Adrenal gland (tissue), 12 donors: ENCODE results near the gene C1QTNF8. TPM values are rescaled to one million over a fixed set of nuclear protein-coding genes. Genes with fewer than 3 reads are reported as not detected.
A peak's percentile ranks its signal among the peaks of the same experiment; 100 is the strongest.

ENCODE experiments used
- DNase-seq, 7 donors: peaks; one replicate each; pipeline ENCODE4 v3.0.0-alpha.2; 2019 to 2020
- H3K27ac ChIP-seq, 5 donors: fragments of 200-600 bp; sonication (generic) in 4 of 5; 1 replicate in 3 of 5; 2 replicates in 2 of 5; pipeline versions ENCODE4 v1.5.1 to v1.8.0; 2016 to 2020; ENCODE audit warnings: mild to moderate bottlenecking in 1 of 5
- H3K27me3 ChIP-seq: fragments of 200-600 bp; 2 replicates; pipeline ENCODE4 v1.8.0; 2021
- H3K36me3 ChIP-seq, 2 donors: fragments of 200-600 bp; replicated peaks in 1 of 2; 1 replicate in 1 of 2; 2 replicates in 1 of 2; pipeline versions ENCODE4 v1.5.1 to v1.8.0; 2018 to 2022
- H3K4me1 ChIP-seq, 2 donors: fragments of 200-600 bp; replicated peaks in 1 of 2; 1 replicate in 1 of 2; 2 replicates in 1 of 2; pipeline versions ENCODE4 v1.5.1 to v1.8.0; 2018 to 2021
- H3K4me3 ChIP-seq, 4 donors: fragments of 200-600 bp; sonication (generic) in 3 of 4; one replicate each; pipeline ENCODE4 v1.5.1; 2016 to 2018
- H3K9me3 ChIP-seq, 3 donors: fragments of 200-600 bp; sonication (generic) in 1 of 3; replicated peaks in 1 of 3; 1 replicate in 2 of 3; 2 replicates in 1 of 3; pipeline versions ENCODE4 v1.5.1 to v1.8.0; 2016 to 2021
- CTCF ChIP-seq, 6 experiments: fragments of 450-650 bp in 4 of 6; fragments of 200-600 bp in 2 of 6; sonication (generic) in 1 of 6; IDR thresholded peaks; 1 replicate in 5 of 6; 2 replicates in 1 of 6; pipeline versions ENCODE4 v1.5.1 to v1.8.0; 2016 to 2021; ENCODE audit warnings: antibody characterized with exemption in 6 of 6, mild to moderate bottlenecking in 2 of 6, moderate library complexity in 1 of 6
- POLR2A ChIP-seq, 2 donors: fragments of 450-650 bp; IDR thresholded peaks; one replicate each; pipeline ENCODE4 v1.6.1; 2017; ENCODE audit warnings: antibody characterized with exemption in 2 of 2, mild to moderate bottlenecking in 2 of 2, moderate library complexity in 1 of 2
- WGBS, 4 donors: extraction: QIAGEN DNeasy Blood & Tissue Kit in 2 of 4; methylation state at CpG; one replicate each; pipeline versions ENCODE4 v1.1.5 to v1.1.7; 2013 to 2017; 5-methylcytosine and 5-hydroxymethylcytosine counted together
- intact Hi-C, 2 donors: fragments of 100-400 bp; cut with DNase I; formaldehyde crosslinking; loops; one replicate each; pipeline versions ENCODE4 v1.14.1 to v1.15.0; 2022 to 2023
- polyA plus RNA-seq, 3 donors: library from polyadenylated mRNA; stranded (reverse); fragments of 200-250 nt in 2 of 3; fragments of 350-450 nt in 1 of 3; fragmentation: Illumina TruSeq in 1 of 3; extraction: RNeasy Lipid Tissue Mini Kit (QIAGEN cat#74804) in 1 of 3; gene quantifications; one replicate each; pipeline ENCODE4 v1.2.3, GENCODE V29; 2013 to 2014
- total RNA-seq, 9 donors: library from RNA; depleted of rRNA in 4 of 9; stranded (reverse); fragments of >200 nt in 4 of 9; fragments of 120-200 nt in 1 of 9; fragmentation: NEBNext Ultra II Directional in 1 of 9; extraction: Animal tissue kit (Norgen Biotek cat#: 25700) in 1 of 9; gene quantifications; one replicate each; pipeline versions ENCODE4 v1.1.0 to v1.2.4, GENCODE V29; 2013 to 2023
- donor health status: healthy with polysubstance abuse.
- donor health status: Bipolar disorder and iron deficiency.
- donor health status: DM: yes; HTN: yes; CAD: no.
- donor health status: DM: no; HTN: no; CAD: no.
- donor health status: DM: no; HTN: no; CAD: no.
- donor health status: DM: yes; HTN: yes; CAD: no.

Gene C1QTNF8
- total and polyA plus RNA-seq, 12 donors: 0.14 to 0.64 (median 0.25) TPM; not detected in 8

GRCh38 chr16:1084971-1085370, 11.1 kb downstream of the C1QTNF8 start:
- Histone ChIP-seq H3K4me3 (no peak overlapping the region), H3K4me1 (peaks cover 0 to 7% of the 10 kb centered on the region in 2 donors), H3K27ac (no peak overlapping the region), H3K9me3 (peaks cover 0 to 8% (median 0%) of the 10 kb centered on the region in 3 donors), H3K27me3 (no peaks in the 10 kb centered on the region), H3K36me3 (no peaks in the 10 kb centered on the region)
- TF ChIP-seq CTCF (IDR thresholded peaks at IDR 0.05) (no peak), POLR2A (IDR thresholded peaks at IDR 0.05) (no peak)
- no peak for DNase-seq
- intact Hi-C loops: no loop called here
- WGBS, 4 donors: 89 to 95% (median 92%) methylated on average over 5 to 6 of the region's 6 CpGs

- peak in 5 of 7 donors; percentile 44 to 68 (median 56) for DNase-seq
- intact Hi-C loops: no loop called here
- Histone ChIP-seq H3K4me3 (no peak overlapping the region), H3K36me3 (no peaks in the 10 kb centered on the region), H3K27ac (no peak overlapping the region), H3K27me3 (no peaks in the 10 kb centered on the region), H3K9me3 (peaks cover 0 to 8% (median 0%) of the 10 kb centered on the region in 3 donors), H3K4me1 (peaks cover 0 to 8% of the 10 kb centered on the region in 2 donors)
- no peak for TF ChIP-seq CTCF (IDR thresholded peaks at IDR 0.05)
- TF ChIP-seq POLR2A (IDR thresholded peaks at IDR 0.05): no peak
- WGBS, 4 donors: 34 to 50% (median 37%) methylated on average over 11 to 34 of the region's 34 CpGs
Observed at GRCh38 chr16:1082952-1083675, 12.9 kb downstream of the C1QTNF8 start.

DNA sequence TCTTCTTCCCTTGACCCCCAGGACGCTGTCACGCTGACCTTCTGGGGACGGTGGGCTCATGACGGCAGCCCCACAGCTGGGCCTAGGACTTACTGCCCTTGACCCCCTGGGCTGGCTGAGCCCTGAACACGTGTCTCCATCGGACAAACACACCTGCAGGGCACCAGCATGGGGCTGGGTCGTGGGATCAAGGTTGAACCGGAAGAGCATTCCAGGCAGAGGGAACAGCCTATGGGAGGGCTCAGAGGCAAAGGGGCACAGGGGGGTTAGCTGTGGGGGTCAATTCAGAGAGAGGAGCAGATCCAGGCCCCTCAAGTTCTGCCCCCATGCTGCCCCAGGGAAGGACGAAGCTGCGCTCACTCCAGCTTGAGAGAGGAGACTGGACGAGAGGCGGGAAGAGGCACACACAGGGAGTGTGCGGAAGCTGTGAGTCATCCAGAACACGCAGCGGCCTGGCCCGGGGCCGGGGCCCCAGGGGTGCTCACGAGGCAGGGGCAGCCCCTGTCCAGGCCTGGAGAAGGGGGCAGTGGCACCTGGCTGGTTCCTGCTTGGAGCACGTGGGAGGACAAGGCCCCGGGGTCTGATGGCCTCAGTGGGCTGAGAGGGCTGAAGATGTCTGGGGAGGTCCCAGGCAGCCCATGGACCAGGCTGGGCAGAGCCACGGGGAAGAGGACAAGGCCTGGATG, 13.6 kb downstream of the C1QTNF8 start:
- Histone ChIP-seq H3K9me3 (peaks cover 0 to 8% (median 0%) of the 10 kb centered on the region in 3 donors), H3K36me3 (no peaks in the 10 kb centered on the region), H3K4me1 (peaks cover 0 to 9% of the 10 kb centered on the region in 2 donors), H3K4me3 (no peak overlapping the region), H3K27me3 (no peaks in the 10 kb centered on the region), H3K27ac (no peak overlapping the region)
- intact Hi-C loops: no loop called here
- WGBS, 4 donors: 48 to 62% (median 51%) methylated on average over 15 to 21 of the region's 21 CpGs
- peak in 4 of 7 donors; percentile 34 to 70 (median 46) for DNase-seq
- TF ChIP-seq CTCF (IDR thresholded peaks at IDR 0.05): no peak
- no peak for TF ChIP-seq POLR2A (IDR thresholded peaks at IDR 0.05)

- WGBS, 4 donors: 65 to 88% (median 71%) methylated on average over 12 to 22 of the region's 22 CpGs
- peaks cover 0 to 13% of the 10 kb centered on the region in 2 donors for H3K4me1 ChIP-seq
- H3K27me3 ChIP-seq: no peaks in the 10 kb centered on the region
- H3K9me3 ChIP-seq: peaks cover 0 to 8% (median 0%) of the 10 kb centered on the region in 3 donors
- no peak for DNase-seq
- H3K36me3 ChIP-seq: no peaks in the 10 kb centered on the region
- no peak overlapping the region for H3K27ac ChIP-seq
- intact Hi-C loops: no loop called here
- H3K4me3 ChIP-seq: no peak overlapping the region
- TF ChIP-seq POLR2A (IDR thresholded peaks at IDR 0.05) (no peak), CTCF (IDR thresholded peaks at IDR 0.05) (no peak)
Observed at GRCh38 chr16:1081734-1082265, 14.2 kb downstream of the C1QTNF8 start.
